ENCODE measurements around the gene COL4A2.

Gene COL4A2

GRCh38 chr13:110290826-110291225 lies 16.3 kb upstream of the COL4A2 start:
- TF ChIP-seq GATA2 (IDR thresholded peaks at IDR 0.05; ENCODE audit: low read depth, low read length) (no peak), GATA3 (IDR thresholded peaks at IDR 0.05; ENCODE audit: low read depth, low read length) (no peak)

GRCh38 chr13:110291286-110291685 lies 15.8 kb upstream of the COL4A2 start:
- TF ChIP-seq GATA2 (IDR thresholded peaks at IDR 0.05; ENCODE audit: low read depth, low read length) (no peak), GATA3 (IDR thresholded peaks at IDR 0.05; ENCODE audit: low read depth, low read length) (no peak)

GRCh38 chr13:110293037-110293436 lies 14.0 kb upstream of the COL4A2 start:
- TF ChIP-seq GATA2 (IDR thresholded peaks at IDR 0.05; ENCODE audit: low read depth, low read length) (no peak), GATA3 (IDR thresholded peaks at IDR 0.05; ENCODE audit: low read depth, low read length) (no peak)

- TF ChIP-seq GATA2 (IDR thresholded peaks at IDR 0.05; ENCODE audit: low read depth, low read length) = no peak
- no peak for TF ChIP-seq GATA3 (IDR thresholded peaks at IDR 0.05; ENCODE audit: low read depth, low read length)
Observed at GRCh38 chr13:110293649-110294048, 13.4 kb upstream of the COL4A2 start.

- TF ChIP-seq GATA2 (IDR thresholded peaks at IDR 0.05; ENCODE audit: low read depth, low read length) (no peak), GATA3 (IDR thresholded peaks at IDR 0.05; ENCODE audit: low read depth, low read length) (no peak)
Observed at GRCh38 chr13:110294146-110294545, 12.9 kb upstream of the COL4A2 start.

- no peak for TF ChIP-seq GATA2 (IDR thresholded peaks at IDR 0.05; ENCODE audit: low read depth, low read length)
- TF ChIP-seq GATA3 (IDR thresholded peaks at IDR 0.05; ENCODE audit: low read depth, low read length) = no peak
Observed at GRCh38 chr13:110294622-110295021, 12.5 kb upstream of the COL4A2 start.

- no peak for TF ChIP-seq GATA3 (IDR thresholded peaks at IDR 0.05; ENCODE audit: low read depth, low read length)
- no peak for TF ChIP-seq GATA2 (IDR thresholded peaks at IDR 0.05; ENCODE audit: low read depth, low read length)
Observed at GRCh38 chr13:110297011-110297410, 10.1 kb upstream of the COL4A2 start.

GRCh38 chr13:110297766-110298504 lies 9.1 kb upstream of the COL4A2 start:
- no peak for TF ChIP-seq GATA3 (IDR thresholded peaks at IDR 0.05; ENCODE audit: low read depth, low read length)
- TF ChIP-seq GATA2 (IDR thresholded peaks at IDR 0.05; ENCODE audit: low read depth, low read length) = no peak

- TF ChIP-seq GATA3 (IDR thresholded peaks at IDR 0.05; ENCODE audit: low read depth, low read length) = no peak
Observed at GRCh38 chr13:110298505-110299282, 8.4 kb upstream of the COL4A2 start.

- TF ChIP-seq GATA3 (IDR thresholded peaks at IDR 0.05; ENCODE audit: low read depth, low read length) (no peak), GATA2 (IDR thresholded peaks at IDR 0.05; ENCODE audit: low read depth, low read length) (no peak)
Observed at GRCh38 chr13:110299283-110299840, 7.7 kb upstream of the COL4A2 start.

- TF ChIP-seq GATA2 (IDR thresholded peaks at IDR 0.05; ENCODE audit: low read depth, low read length) (no peak), GATA3 (IDR thresholded peaks at IDR 0.05; ENCODE audit: low read depth, low read length) (no peak)
Observed at GRCh38 chr13:110300090-110300815, 6.8 kb upstream of the COL4A2 start.

- TF ChIP-seq GATA2 (IDR thresholded peaks at IDR 0.05; ENCODE audit: low read depth, low read length) (no peak), GATA3 (IDR thresholded peaks at IDR 0.05; ENCODE audit: low read depth, low read length) (no peak)
Observed at GRCh38 chr13:110301083-110301482, 6.0 kb upstream of the COL4A2 start.

- TF ChIP-seq GATA2 (IDR thresholded peaks at IDR 0.05; ENCODE audit: low read depth, low read length) (no peak), GATA3 (IDR thresholded peaks at IDR 0.05; ENCODE audit: low read depth, low read length) (no peak)
Observed at GRCh38 chr13:110301606-110302553, 5.2 kb upstream of the COL4A2 start.

Measured in SH-SY5Y (cell line).